ENCODE measurements around the gene GLP2R. TPM values are rescaled to one million over a fixed set of nuclear protein-coding genes. Genes with fewer than 3 reads are reported as not detected.

The GLP2R gene
- total RNA-seq, 2 experiments from 2014 or later = not detected

DNA sequence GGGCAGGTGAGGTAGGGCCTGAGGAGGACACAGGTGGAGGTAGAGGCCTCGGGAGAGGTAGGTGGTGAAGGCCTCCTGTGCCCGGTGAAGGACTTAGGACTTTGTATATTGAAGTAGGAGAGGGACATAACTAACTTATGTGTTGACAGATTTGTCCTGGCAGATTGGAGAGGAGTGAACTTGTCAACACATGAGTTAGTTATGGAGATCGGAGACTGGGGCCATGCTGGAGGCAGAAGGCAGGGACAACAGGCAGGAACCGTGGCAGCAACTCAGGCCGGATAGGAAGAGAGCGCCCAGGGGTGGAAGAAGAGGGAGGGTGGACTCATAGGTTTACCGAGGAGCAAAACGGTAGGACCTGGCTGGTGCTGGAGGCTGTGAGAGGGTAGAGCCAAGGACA lies 18.4 kb downstream of the GLP2R start:
- H3K9me3 Mint-ChIP-seq = no peaks in the 10 kb centered on the region
- H3K4me1 Mint-ChIP-seq (ENCODE audit: low read depth) = no peaks in the 10 kb centered on the region
- TF ChIP-seq, protein P1, sequence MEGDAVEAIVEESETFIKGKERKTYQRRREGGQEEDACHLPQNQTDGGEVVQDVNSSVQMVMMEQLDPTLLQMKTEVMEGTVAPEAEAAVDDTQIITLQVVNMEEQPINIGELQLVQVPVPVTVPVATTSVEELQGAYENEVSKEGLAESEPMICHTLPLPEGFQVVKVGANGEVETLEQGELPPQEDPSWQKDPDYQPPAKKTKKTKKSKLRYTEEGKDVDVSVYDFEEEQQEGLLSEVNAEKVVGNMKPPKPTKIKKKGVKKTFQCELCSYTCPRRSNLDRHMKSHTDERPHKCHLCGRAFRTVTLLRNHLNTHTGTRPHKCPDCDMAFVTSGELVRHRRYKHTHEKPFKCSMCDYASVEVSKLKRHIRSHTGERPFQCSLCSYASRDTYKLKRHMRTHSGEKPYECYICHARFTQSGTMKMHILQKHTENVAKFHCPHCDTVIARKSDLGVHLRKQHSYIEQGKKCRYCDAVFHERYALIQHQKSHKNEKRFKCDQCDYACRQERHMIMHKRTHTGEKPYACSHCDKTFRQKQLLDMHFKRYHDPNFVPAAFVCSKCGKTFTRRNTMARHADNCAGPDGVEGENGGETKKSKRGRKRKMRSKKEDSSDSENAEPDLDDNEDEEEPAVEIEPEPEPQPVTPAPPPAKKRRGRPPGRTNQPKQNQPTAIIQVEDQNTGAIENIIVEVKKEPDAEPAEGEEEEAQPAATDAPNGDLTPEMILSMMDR (IDR thresholded peaks at IDR 0.05) = no peak
- intact Hi-C loops (cut with micrococcal nuclease) = loop anchor here (10.0 kb wide), 1 partner anchor 61 kb away; the partner anchor contains the start of gene RCVRN
- no peak for ATAC-seq
- no peak overlapping the region for H3K4me3 Mint-ChIP-seq
- peaks cover 6% of the 10 kb centered on the region for H3K27me3 Mint-ChIP-seq
- H3K36me3 Mint-ChIP-seq (ENCODE audit: low read depth) = no peaks in the 10 kb centered on the region
- ChIA-PET CTCF (no interaction called here), POLR2A (no interaction called here)
- H3K27ac Mint-ChIP-seq = no peak overlapping the region
- no peak for DNase-seq

DNA sequence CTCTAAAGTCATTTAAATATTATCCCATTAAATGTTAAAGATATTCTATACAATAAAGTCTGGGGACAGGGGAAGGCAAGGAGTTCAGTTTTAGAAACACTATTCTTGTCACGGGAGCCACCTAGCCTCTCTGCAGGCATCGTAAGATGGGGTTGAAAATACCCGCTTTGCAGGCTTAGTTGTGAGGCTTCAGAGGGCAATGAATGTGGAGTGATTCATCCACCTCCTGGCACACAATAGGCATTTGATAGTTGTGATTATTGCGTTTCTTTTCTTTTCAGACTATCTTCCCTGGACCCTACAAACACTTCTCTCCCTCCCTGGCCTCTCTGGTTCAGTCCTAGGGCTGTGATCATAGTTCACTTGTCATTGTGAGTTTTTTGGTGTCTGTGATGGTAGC lies 19.6 kb downstream of the GLP2R start:
- DNase-seq (no peak), ATAC-seq (no peak)
- ChIA-PET CTCF (no interaction called here), POLR2A (no interaction called here)
- no peaks in the 10 kb centered on the region for H3K9me3 Mint-ChIP-seq
- TF ChIP-seq, protein P1 (IDR thresholded peaks at IDR 0.05) = no peak
- H3K4me1 Mint-ChIP-seq (ENCODE audit: low read depth) = no peaks in the 10 kb centered on the region
- H3K27me3 Mint-ChIP-seq = peaks cover 6% of the 10 kb centered on the region
- intact Hi-C loops (cut with micrococcal nuclease) = loop anchor here (10.0 kb wide), 1 partner anchor 59 kb away; the partner anchor contains the start of gene RCVRN
- no peak overlapping the region for H3K4me3 Mint-ChIP-seq
- no peaks in the 10 kb centered on the region for H3K36me3 Mint-ChIP-seq (ENCODE audit: low read depth)
- H3K27ac Mint-ChIP-seq = no peak overlapping the region

DNA sequence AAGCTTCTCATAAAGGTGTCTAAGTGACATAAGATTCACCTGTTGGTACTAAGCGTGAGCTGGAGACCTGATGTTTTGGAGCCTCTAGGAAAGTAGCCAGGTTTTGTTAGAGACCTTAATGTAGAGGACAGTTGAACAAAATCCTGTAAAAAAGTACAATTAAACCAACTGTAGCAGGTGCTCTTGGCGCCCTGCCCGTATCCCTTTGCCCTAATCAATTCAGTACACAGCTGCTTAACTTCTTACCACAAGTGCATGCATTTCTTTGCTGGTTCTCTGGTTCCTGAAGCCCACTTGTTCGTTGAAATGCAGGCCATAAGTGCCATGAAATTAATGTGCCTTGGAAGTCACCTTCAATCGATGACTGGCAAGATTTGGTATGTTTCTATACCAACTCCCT lies 24.4 kb downstream of the GLP2R start:
- intact Hi-C loops (cut with micrococcal nuclease) = no loop called here
- peaks cover 6% of the 10 kb centered on the region for H3K9me3 Mint-ChIP-seq
- ATAC-seq (no peak), DNase-seq (no peak)
- H3K36me3 Mint-ChIP-seq (ENCODE audit: low read depth) = no peaks in the 10 kb centered on the region
- no peak overlapping the region for H3K4me3 Mint-ChIP-seq
- H3K27ac Mint-ChIP-seq = no peak overlapping the region
- ChIA-PET POLR2A (no interaction called here), CTCF (no interaction called here)
- peaks cover 8% of the 10 kb centered on the region for H3K27me3 Mint-ChIP-seq
- TF ChIP-seq, protein P1 (IDR thresholded peaks at IDR 0.05) = no peak
- no peaks in the 10 kb centered on the region for H3K4me1 Mint-ChIP-seq (ENCODE audit: low read depth)

DNA sequence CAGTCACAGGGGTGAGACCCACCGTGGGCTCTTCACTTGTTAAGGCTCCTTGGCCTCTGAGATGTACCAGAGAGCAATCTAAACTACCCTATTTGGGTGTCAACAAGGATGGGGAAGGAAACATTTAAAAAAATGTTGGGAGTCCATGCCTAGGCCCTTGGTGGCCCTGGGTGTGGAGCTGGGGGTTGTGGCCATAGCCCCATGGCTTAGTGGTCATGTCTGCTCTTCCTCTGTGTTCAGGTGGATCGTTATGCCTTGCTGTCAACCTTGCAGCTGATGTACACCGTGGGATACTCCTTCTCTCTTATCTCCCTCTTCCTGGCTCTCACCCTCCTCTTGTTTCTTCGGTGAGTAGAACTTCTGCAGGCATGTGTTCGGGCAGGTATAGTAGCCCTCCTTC lies 28.5 kb downstream of the GLP2R start:
- Mint-ChIP-seq H3K27me3 (peaks cover 7% of the 10 kb centered on the region), H3K4me3 (no peak overlapping the region), H3K36me3 (ENCODE audit: low read depth) (no peaks in the 10 kb centered on the region), H3K4me1 (ENCODE audit: low read depth) (no peaks in the 10 kb centered on the region), H3K27ac (no peak overlapping the region), H3K9me3 (peaks cover 8% of the 10 kb centered on the region)
- intact Hi-C loops (cut with micrococcal nuclease) = no loop called here
- POLR2A ChIA-PET = no interaction called here
- TF ChIP-seq, protein P1 (IDR thresholded peaks at IDR 0.05) = no peak
- CTCF ChIA-PET = no interaction called here
- ATAC-seq (no peak), DNase-seq (no peak)

DNA sequence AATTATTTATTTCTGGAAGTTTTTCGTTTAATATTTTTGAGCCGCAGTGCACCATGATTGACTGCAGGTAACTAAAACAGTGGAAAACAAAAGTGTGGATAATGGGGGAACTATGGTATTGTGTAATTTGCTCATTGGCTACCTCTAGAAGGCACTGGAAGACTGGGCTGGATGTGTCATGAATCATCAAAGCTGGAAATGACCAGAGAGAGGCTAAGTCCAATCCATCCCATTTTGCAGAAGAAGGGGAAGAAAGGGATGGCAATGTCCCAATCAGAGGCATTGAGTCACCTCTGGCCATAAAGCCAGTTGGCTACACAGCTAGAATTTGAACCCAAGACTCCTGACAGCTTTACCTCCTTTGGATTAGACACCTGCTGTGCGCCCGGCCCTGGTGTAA lies 29.3 kb downstream of the GLP2R start:
- no peak for DNase-seq
- ATAC-seq = no peak
- Mint-ChIP-seq H3K4me1 (ENCODE audit: low read depth) (no peaks in the 10 kb centered on the region), H3K4me3 (no peak overlapping the region), H3K36me3 (ENCODE audit: low read depth) (no peaks in the 10 kb centered on the region), H3K27me3 (peaks cover 7% of the 10 kb centered on the region), H3K27ac (no peak overlapping the region), H3K9me3 (peaks cover 9% of the 10 kb centered on the region)
- intact Hi-C loops (cut with micrococcal nuclease) = no loop called here
- ChIA-PET POLR2A (no interaction called here), CTCF (no interaction called here)
- TF ChIP-seq, protein P1 (IDR thresholded peaks at IDR 0.05) = no peak

Measured in activated CD8-positive, alpha-beta T cell treated with anti-CD3 and anti-CD28 coated beads for 36 hours (primary cell).